PC-9 (cell line): ENCODE data around the gene KRT12.

ENCODE experiments used
- CTCF ChIP-seq: fragments of 200-600 bp; sonication (generic); conservative IDR thresholded peaks from 2 replicates; pipeline ENCODE4 v1.6.1; 2017; ENCODE audit warnings: mixed run types, antibody characterized with exemption, mild to moderate bottlenecking, moderate library complexity
- EZH2 ChIP-seq: fragments of 200-600 bp; sonication (generic); IDR thresholded peaks from 2 replicates; pipeline ENCODE4 v1.8.0; 2017; ENCODE audit warnings: antibody characterized with exemption, low read depth

- no peak for TF ChIP-seq CTCF
- no peak for TF ChIP-seq EZH2
These were observed 33.9 kb upstream of the KRT12 start for GRCh38 chr17:40900809-40901356.
